GM19193 (cell line): ENCODE measurements around the gene ABCC9.

Experiments used
- POLR2A ChIP-seq: IDR thresholded peaks from 4 replicates; pipeline ENCODE4 v1.6.1; 2011; ENCODE audit not compliant: insufficient read depth, insufficient read length; ENCODE audit errors: extremely low read depth

Gene ABCC9

DNA sequence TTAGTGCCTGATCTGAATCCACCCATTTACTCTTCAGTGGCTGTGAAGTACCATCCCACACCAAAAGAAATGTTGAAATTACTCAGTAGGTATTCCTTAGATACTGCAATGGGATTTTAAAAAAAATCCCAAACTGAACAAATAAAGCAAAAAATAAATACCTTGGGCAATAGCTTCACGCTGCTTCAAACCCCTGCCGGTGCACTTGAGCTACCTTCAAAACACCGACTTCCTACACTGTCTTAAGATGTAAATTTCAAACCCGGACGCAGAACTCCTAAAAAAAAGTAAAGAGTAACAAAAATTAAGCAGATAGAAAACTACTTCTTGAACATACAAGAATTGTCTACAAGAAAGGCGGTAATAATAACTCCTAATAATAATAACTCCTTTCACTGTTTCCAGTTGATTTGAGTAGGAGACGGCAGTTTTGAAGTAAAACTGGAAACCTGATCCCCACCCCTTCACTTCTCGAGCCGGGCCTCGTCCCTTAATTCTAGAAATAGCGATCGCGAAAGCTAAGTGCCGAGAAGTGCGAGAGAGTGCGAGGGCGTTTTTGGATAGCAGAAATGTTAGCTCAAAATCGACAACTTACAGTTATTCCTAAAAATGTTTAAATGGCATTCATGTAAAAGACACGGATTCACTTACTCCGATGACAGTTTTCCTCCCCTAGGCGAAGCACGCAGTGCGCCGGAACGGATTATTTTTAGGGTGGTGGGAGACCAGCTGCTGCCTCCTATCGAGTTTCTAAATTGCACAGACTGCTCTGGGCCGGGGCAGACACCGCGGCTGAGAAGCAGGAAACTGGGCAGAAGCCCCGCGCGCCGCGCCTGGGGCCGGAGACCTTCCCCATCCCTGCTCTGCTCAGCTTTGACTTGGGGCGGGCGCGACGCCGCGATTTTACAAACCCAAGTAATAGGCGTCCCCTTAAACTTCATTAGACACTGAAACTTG lies at the start of gene ABCC9:
Gene ABCC9 (minus strand): TSS at position 878 of the 957 bp plus-strand sequence. CDS start 4,752 bp downstream, outside the sequence.
- no peak for TF ChIP-seq POLR2A

GRCh38 chr12:21989819-21990412 lies 48.7 kb upstream of the ABCC9 start:
- TF ChIP-seq POLR2A: no peak

GRCh38 chr12:21988619-21989018 lies 47.4 kb upstream of the ABCC9 start:
- no peak for TF ChIP-seq POLR2A

GRCh38 chr12:21987755-21988154 lies 46.5 kb upstream of the ABCC9 start:
- TF ChIP-seq POLR2A: no peak

DNA sequence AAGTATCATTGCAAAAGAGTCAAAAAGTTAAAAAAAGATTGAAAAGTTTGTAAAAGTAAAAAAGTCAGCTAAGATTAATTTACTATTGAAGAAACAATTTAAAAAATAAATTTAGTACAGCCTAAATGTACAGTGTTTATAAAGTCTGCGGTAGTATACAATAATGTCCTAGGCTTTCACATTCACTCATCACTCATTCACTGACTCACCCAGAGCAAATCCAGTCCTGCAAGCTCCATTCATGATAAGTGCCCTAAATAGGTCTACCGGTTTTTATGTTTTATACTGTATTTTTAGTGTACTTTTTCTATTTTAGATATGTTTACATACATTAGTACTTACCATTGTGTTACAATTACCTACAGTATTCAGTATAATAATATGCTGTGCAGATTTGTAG lies 43.9 kb upstream of the ABCC9 start:
- TF ChIP-seq POLR2A: no peak

- no peak for TF ChIP-seq POLR2A
Measured at GRCh38 chr12:21984375-21984774, 43.1 kb upstream of the ABCC9 start.

- no peak for TF ChIP-seq POLR2A
Measured at GRCh38 chr12:21983095-21983494, 41.9 kb upstream of the ABCC9 start.

DNA sequence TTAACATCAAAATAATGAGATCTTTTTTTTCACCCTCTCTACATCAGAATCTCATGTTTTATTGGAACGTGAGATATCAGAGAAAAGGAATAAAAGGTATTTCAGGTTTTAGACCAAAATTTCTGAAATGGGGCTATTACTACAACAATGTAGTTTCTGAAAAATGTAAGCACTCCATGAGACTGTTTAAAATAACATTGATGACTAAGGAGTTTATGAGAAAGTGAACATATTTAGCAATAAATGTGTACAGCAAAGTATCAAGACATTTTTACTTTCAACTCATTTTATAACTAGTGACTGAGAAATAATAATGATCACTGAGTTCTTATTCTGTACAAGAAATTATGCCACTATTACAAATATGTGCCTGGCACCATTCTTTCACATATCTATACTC lies 39.3 kb upstream of the ABCC9 start:
- no peak for TF ChIP-seq POLR2A

DNA sequence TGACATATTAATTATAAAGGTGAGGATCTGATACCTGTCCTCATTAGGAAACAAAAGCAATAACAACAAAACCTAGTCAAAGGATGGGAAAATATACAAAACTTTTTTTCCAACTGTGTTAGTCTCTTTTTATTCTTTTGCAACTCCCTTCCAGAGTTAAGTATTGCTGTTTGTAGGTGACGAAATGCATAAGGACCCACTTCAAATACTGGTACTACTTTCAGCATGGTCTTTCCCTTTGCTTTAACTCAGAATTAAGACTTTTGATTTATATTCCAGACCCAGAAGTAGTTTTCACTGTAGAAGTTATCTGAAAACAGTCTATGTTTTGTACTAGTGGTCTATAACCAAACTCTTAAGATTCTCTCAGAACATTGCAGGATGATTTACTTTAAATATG lies 34.1 kb upstream of the ABCC9 start:
- TF ChIP-seq POLR2A: no peak

- no peak for TF ChIP-seq POLR2A
Measured at GRCh38 chr12:21973221-21973620, 32.0 kb upstream of the ABCC9 start.

GRCh38 chr12:21972055-21972454 lies 30.8 kb upstream of the ABCC9 start:
- no peak for TF ChIP-seq POLR2A

- TF ChIP-seq POLR2A: no peak
Measured at GRCh38 chr12:21971344-21971743, 30.1 kb upstream of the ABCC9 start.

DNA sequence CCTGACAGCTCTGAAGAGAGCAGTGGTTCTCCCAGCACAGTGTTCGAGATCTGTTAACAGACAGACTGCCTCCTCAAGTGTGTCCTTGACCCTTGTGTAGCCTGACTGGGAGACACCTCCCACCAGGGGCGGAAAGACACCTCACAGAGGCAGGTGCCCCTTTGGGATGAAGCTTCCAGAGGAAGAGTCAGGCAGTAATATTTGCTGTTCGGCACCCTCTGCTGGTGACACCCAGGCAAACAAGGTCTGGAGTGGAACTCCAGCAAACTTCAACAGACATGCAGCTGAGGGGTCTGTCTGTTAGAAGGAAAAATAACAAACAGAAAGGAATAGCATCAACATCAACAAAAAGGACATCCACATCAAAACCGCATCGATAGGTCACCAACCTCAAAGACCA lies 21.6 kb upstream of the ABCC9 start:
- no peak for TF ChIP-seq POLR2A

- TF ChIP-seq POLR2A: no peak
Measured at GRCh38 chr12:21962236-21962635, 21.0 kb upstream of the ABCC9 start.

- TF ChIP-seq POLR2A: no peak
Measured at GRCh38 chr12:21950649-21951048, 9.4 kb upstream of the ABCC9 start.

DNA sequence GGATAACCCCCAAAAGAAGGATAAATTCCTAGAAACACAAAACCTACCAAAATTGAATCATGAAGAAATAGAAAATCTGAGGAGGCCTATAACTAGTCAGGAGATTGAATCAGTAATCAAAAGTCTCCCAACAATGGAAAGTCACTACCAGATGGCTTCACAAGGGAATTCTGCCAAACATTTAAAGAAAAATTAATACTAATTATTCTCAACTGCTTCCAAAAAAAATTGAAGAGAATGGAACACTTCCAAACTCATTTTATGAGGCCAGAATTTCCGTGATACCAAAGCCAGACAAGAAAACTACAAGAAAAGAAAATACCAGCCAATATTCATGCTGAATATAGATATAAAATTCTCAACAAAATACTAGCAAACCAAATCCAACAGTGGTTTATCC lies 7.8 kb upstream of the ABCC9 start:
- no peak for TF ChIP-seq POLR2A
